ENCODE results near the gene P2RY8.
A peak's percentile ranks its signal among the peaks of the same experiment; 100 is the strongest.

P2RY8 gene

DNA sequence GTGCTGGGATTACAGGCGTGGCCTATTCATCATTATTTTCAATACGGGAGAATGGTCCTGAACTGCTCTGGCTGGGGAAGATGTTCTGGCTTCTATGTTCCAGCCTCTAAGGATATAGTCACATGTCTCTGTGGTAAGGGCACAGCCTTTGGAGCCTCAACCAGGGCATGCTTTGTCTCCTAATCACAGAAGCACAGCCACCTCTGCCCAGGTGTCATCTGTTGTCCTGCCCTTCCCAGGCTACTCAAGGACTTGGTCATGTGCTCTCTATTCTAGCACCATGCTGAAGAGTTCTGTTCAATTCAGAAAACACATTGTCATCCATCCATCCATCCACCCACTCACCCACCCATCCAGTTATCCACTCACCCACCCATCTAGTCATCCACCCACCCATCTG lies 113.8 kb downstream of the P2RY8 start:
- Histone ChIP-seq H3K9ac (no peak overlapping the region), H3K4me2 (no peak overlapping the region), H3K27me3 (no peaks in the 10 kb centered on the region), H3K4me3 (no peak overlapping the region), H3K9me3 (peaks cover 55% of the 10 kb centered on the region), H3K4me1 (peaks cover 16% of the 10 kb centered on the region), H4K20me1 (no peaks in the 10 kb centered on the region), H3K27ac (no peak overlapping the region), H3K36me3 (peaks cover 91% of the 10 kb centered on the region)
- no peak for TF ChIP-seq Cebpa-rat (IDR thresholded peaks at IDR 0.05)

DNA sequence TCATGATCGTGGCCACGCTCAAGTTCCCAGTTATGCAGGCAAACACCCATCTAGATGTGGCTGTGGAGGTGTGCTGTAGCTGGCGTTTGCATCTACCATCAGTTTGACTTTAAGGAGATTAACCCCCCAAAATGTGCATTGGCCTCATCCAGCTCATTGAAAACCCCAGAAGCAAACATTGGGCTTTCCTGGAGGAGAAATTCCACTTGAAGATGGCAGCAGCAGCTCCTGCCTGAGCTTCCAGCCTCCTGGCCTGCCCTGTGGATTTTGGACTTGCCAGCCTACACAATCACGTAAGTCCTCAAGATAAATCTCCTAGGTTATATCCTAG lies 114.9 kb downstream of the P2RY8 start:
- Histone ChIP-seq H3K27me3 (no peaks in the 10 kb centered on the region), H3K27ac (no peak overlapping the region), H3K4me2 (no peak overlapping the region), H3K9ac (no peak overlapping the region), H3K9me3 (peaks cover 58% of the 10 kb centered on the region), H3K4me1 (peaks cover 16% of the 10 kb centered on the region), H3K4me3 (no peak overlapping the region), H3K36me3 (peaks cover 90% of the 10 kb centered on the region), H4K20me1 (no peaks in the 10 kb centered on the region)
- no peak for TF ChIP-seq Cebpa-rat (IDR thresholded peaks at IDR 0.05)

DNA sequence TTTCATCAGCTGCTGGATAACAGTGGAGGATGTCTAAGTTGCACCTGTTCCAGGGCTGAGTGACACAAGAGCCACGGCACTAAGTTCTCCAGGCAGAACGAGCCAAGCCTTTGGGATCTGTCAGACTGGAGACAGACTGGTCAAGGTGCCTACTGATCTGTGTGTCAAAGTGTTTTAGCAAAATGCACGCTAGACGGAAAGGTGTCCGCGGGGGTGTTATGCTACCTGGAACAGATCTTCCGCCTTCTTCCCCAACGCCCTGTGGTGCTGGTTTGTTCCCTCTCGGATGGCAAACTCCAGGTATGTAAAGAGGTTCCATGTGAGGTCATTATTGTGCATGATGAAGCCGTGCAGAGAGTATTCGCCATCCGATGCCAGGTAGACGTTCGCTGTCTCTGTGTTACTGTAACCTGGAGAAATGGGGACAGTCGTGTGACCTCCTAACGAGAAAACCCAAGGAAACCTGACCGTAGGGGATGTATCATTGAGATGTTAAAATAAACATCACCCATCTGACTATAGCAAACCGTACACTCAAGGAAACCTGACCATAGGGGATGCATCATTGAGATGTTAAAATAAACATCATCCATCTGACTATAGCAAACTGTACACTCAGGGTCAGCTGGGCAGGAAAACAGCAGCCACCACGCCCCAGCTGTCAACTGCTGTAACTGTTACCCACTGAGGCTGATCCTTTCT lies 115.4 kb downstream of the P2RY8 start:
- no peak overlapping the region for H3K27ac ChIP-seq
- TF ChIP-seq Cebpa-rat (IDR thresholded peaks at IDR 0.05), result no peak
- no peak overlapping the region for H3K4me3 ChIP-seq
- peaks cover 16% of the 10 kb centered on the region for H3K4me1 ChIP-seq
- no peaks in the 10 kb centered on the region for H4K20me1 ChIP-seq
- H3K4me2 ChIP-seq, result no peak overlapping the region
- peaks cover 58% of the 10 kb centered on the region for H3K9me3 ChIP-seq
- H3K9ac ChIP-seq, result no peak overlapping the region
- peaks cover 90% of the 10 kb centered on the region for H3K36me3 ChIP-seq
- no peaks in the 10 kb centered on the region for H3K27me3 ChIP-seq

DNA sequence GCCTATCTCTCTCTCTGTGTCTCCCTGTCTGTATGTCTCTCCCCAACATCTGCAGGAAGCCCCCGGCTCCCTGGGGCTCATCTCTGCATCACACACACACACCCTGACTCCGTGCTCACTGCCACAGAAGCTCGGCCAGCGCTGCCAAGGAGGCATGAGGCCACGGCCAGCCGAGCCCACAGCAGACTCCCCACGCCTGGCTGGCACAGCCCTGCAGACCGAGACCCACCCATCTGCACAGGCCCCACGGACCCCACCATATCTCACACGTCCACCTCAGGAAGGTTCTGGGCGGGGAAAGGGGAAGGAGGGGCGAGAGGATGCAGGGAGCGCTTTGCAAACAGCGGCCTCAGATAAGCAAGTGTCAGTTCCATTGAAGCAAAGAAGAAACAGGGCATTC lies 116.6 kb downstream of the P2RY8 start:
- Histone ChIP-seq H3K27ac (no peak overlapping the region), H3K36me3 (peaks cover 89% of the 10 kb centered on the region)

DNA sequence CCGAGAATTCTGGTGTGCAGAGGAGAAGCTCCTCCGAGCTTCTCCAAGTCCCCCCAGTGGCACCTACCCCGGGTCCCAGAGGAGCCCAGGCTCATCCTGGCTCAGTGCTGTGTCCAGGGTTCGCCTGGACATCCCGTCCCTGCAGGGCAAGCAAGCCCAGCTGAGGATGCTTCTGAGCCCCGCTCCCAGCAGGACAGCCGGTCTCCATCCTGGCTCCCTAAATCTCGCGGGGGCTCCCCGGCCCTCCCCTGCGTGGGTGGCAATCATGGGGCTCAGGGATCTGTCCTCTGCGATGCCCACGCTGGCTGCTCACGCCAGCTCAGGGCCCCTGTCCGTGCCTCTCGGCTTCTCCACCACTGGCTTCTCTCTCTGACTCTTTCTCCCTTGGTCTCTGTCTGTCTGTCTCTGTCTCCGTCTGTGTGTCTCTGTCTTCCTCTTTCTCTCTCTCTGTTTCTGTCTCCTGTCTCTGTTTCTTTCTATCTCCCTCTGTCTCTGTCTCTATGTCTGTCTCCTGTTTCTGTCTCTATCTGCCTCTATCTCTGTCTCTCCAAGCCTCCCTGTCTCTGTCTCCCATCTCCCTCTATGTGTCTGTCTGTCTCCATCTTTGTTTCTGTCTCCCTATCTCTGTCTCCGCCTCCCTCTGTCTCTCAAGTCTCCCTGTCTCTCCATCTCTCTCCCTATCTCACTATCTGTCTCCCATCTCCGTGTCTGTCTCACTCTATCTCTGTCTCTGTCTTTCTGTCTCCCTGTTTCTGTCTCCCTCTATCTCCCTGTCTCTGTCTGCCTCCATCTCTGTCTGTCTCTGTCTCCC lies 117.2 kb downstream of the P2RY8 start:
- H3K9me3 ChIP-seq, result peaks cover 45% of the 10 kb centered on the region
- no peaks in the 10 kb centered on the region for H4K20me1 ChIP-seq
- no peak overlapping the region for H3K9ac ChIP-seq
- H3K4me1 ChIP-seq, result peaks cover 16% of the 10 kb centered on the region
- no peak for TF ChIP-seq Cebpa-rat (IDR thresholded peaks at IDR 0.05)
- peak overlapping the region; percentile 41; the same call in 1 of the 2 replicates for H3K27ac ChIP-seq
- no peak overlapping the region for H3K4me3 ChIP-seq
- no peak overlapping the region for H3K4me2 ChIP-seq
- H3K27me3 ChIP-seq, result no peaks in the 10 kb centered on the region
- peaks cover 83% of the 10 kb centered on the region for H3K36me3 ChIP-seq

More for the DNA sequence above, 116.6 kb downstream of the P2RY8 start:
- Histone ChIP-seq H3K27me3 (no peaks in the 10 kb centered on the region), H3K4me3 (no peak overlapping the region), H3K4me1 (peaks cover 16% of the 10 kb centered on the region), H3K4me2 (no peak overlapping the region), H3K9ac (no peak overlapping the region), H3K9me3 (peaks cover 49% of the 10 kb centered on the region), H4K20me1 (no peaks in the 10 kb centered on the region)
- TF ChIP-seq Cebpa-rat (IDR thresholded peaks at IDR 0.05), result no peak

DNA sequence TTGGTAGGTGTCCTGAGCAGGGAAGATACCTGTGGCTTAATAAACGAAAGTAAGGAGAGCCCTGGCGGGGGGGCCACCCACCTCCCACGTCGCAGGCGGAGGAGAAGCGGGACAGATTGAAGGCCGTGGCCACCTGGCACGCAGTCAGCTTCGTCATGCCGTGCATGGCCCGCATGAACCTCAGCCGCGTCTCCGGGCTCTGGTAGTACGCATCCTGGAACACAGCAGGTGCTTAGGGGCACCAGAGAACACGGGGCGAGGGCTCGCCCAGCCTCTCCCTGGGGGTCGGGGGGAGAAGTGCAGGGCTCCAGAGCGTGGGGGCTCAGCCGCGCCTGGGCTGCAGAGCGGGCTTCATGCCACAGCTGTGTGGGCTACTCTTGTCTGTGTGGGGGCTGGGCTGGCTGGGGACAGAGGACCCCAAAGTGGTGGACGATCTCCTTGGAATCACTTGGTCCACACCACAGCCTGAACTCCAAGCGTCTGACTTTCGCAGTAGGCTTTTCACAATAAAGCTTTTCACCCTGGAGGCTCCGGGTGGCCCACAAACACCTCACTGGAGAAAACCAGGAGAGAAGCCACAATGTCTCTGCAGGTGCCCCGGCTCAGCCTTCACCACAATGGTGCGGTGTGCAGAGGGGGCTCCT lies 118.0 kb downstream of the P2RY8 start:
- no peak for TF ChIP-seq Cebpa-rat (IDR thresholded peaks at IDR 0.05)
- Histone ChIP-seq H3K27me3 (no peaks in the 10 kb centered on the region), H3K9me3 (peaks cover 40% of the 10 kb centered on the region), H3K36me3 (peaks cover 90% of the 10 kb centered on the region), H3K4me2 (no peak overlapping the region), H3K27ac (peak overlapping the region; percentile 41; the same call in 1 of the 2 replicates), H3K9ac (no peak overlapping the region), H4K20me1 (no peaks in the 10 kb centered on the region), H3K4me1 (peaks cover 16% of the 10 kb centered on the region), H3K4me3 (no peak overlapping the region)

GRCh38 chrX:1417921-1418771 lies 118.8 kb downstream of the P2RY8 start:
- Histone ChIP-seq H4K20me1 (no peaks in the 10 kb centered on the region), H3K9me3 (peaks cover 32% of the 10 kb centered on the region), H3K27ac (no peak overlapping the region), H3K4me1 (peaks cover 16% of the 10 kb centered on the region), H3K4me3 (no peak overlapping the region), H3K36me3 (peaks cover 91% of the 10 kb centered on the region), H3K27me3 (no peaks in the 10 kb centered on the region), H3K9ac (no peak overlapping the region), H3K4me2 (no peak overlapping the region)
- TF ChIP-seq Cebpa-rat (IDR thresholded peaks at IDR 0.05), result no peak

DNA sequence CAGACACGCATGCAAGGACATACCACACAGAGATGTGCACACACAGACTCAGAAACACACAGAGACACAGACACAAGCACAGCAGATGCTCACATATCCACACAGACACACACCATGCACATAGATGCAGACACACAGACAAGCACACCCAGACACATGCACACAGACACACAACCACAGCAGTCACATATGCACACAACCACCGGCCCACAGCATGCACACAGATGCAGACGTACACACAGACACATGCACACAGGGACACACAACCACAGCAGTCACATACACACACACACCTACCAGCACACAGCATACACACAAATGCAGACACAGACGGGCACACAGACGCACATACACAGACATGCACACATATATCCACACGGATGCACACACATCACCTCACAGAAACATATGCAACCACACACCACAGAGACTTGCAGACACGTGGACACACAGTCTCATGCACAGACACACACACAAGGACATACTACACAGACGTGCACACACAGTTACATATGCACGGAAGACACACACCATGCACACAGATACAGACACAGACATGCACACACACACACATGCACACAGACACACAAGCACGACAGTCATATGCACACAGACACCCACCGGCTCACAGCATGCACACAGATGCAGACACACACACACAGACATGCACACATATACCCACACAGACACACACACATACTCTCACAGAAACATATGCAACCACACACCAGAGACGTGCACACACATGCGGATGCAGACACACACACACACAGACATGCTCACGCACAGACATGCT lies 119.8 kb downstream of the P2RY8 start:
- peaks cover 16% of the 10 kb centered on the region for H3K4me1 ChIP-seq
- peaks cover 91% of the 10 kb centered on the region for H3K36me3 ChIP-seq
- no peaks in the 10 kb centered on the region for H3K27me3 ChIP-seq
- H3K4me3 ChIP-seq, result no peak overlapping the region
- H4K20me1 ChIP-seq, result no peaks in the 10 kb centered on the region
- H3K9ac ChIP-seq, result no peak overlapping the region
- H3K27ac ChIP-seq, result no peak overlapping the region
- peaks cover 22% of the 10 kb centered on the region for H3K9me3 ChIP-seq
- no peak for TF ChIP-seq Cebpa-rat (IDR thresholded peaks at IDR 0.05)
- no peak overlapping the region for H3K4me2 ChIP-seq

DNA sequence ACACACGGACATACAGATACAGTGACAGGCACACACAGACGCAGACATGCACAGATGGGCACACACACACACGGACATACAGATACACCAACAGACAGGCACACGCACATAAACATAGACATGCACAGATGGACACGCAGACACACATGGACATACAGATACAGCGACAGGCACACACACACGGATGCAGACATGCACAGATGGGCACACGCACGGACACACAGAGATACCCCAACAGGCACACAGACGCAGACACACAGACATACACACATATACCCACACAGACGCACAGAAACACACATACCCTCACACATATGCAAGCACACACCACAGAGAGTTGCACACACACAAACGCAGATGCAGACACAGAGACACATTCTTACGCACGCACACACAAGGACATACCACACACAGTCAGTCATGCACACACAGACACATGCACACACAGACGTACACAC lies 120.6 kb downstream of the P2RY8 start:
- Histone ChIP-seq H3K9ac (no peak overlapping the region), H3K4me3 (no peak overlapping the region), H3K4me2 (no peak overlapping the region), H3K27ac (no peak overlapping the region), H3K9me3 (peaks cover 14% of the 10 kb centered on the region), H3K27me3 (no peaks in the 10 kb centered on the region), H3K4me1 (peaks cover 24% of the 10 kb centered on the region), H3K36me3 (peaks cover 91% of the 10 kb centered on the region), H4K20me1 (no peaks in the 10 kb centered on the region)
- no peak for TF ChIP-seq Cebpa-rat (IDR thresholded peaks at IDR 0.05)
